NCI-H345 treated with DMSO at 0.1 percent for 48 hours (cell line): ENCODE data around the gene GMNN.
A peak's percentile ranks its signal among the peaks of the same experiment; 100 is the strongest.
"Not testable (repeated sequence)": the region's sequence is repeated elsewhere in the genome, so short reads cannot be mapped to it uniquely, and the experiment has no call there.

Experiments used
- DNase-seq: peaks from one replicate; lab custom pipeline; 2025; ENCODE audit not compliant: unreplicated experiment; lab: John Stamatoyannopoulos, UW

GMNN gene

GRCh38 chr6:24761193-24761835 lies 13.4 kb upstream of the GMNN start:
- DNase-seq, result no peak

- no peak for DNase-seq
Observed at GRCh38 chr6:24761851-24762250, 12.9 kb upstream of the GMNN start.

- peak; percentile 28 for DNase-seq
Observed at GRCh38 chr6:24763578-24763977, 11.2 kb upstream of the GMNN start.

- DNase-seq, result not testable (repeated sequence)
Observed at GRCh38 chr6:24764833-24765828, 9.6 kb upstream of the GMNN start.

- DNase-seq, result not testable (repeated sequence)
Observed at GRCh38 chr6:24765968-24766367, 8.8 kb upstream of the GMNN start.

GRCh38 chr6:24766680-24767462 lies 7.9 kb upstream of the GMNN start:
- DNase-seq, result peak; percentile 14

GRCh38 chr6:24768361-24768760 lies 6.4 kb upstream of the GMNN start:
- no peak for DNase-seq

- DNase-seq, result no peak
Observed at GRCh38 chr6:24775520-24776058, 852 bp downstream of the GMNN start.

- DNase-seq, result no peak
Observed at GRCh38 chr6:24777227-24777626, 2.5 kb downstream of the GMNN start.

- DNase-seq, result no peak
Observed at GRCh38 chr6:24778121-24778520, 3.4 kb downstream of the GMNN start.

- DNase-seq, result no peak
Observed at GRCh38 chr6:24778878-24779277, 4.1 kb downstream of the GMNN start.

- DNase-seq, result no peak
Observed at GRCh38 chr6:24779416-24780016, 4.8 kb downstream of the GMNN start.

GRCh38 chr6:24780206-24780605 lies 5.5 kb downstream of the GMNN start:
- DNase-seq, result no peak

GRCh38 chr6:24788031-24788665 lies 13.4 kb downstream of the GMNN start:
- DNase-seq, result no peak

- no peak for DNase-seq
Observed at GRCh38 chr6:24795106-24795505, 20.4 kb downstream of the GMNN start.

- no peak for DNase-seq
Observed at GRCh38 chr6:24796616-24797290, 22.0 kb downstream of the GMNN start.

- DNase-seq, result no peak
Observed at GRCh38 chr6:24797596-24798216, 23.0 kb downstream of the GMNN start.

- no peak for DNase-seq
Observed at GRCh38 chr6:24798740-24799540, 24.2 kb downstream of the GMNN start, which contains the start of gene ARMH2. Gene ARMH2 (minus strand): TSS chr6:24798917. CDS start chr6:24798857, 60 bp downstream.
